Measurements from ENCODE around the gene NQO2.
"Not testable (repeated sequence)": the region's sequence is repeated elsewhere in the genome, so short reads cannot be mapped to it uniquely, and the experiment has no call there.

Gene NQO2

DNA sequence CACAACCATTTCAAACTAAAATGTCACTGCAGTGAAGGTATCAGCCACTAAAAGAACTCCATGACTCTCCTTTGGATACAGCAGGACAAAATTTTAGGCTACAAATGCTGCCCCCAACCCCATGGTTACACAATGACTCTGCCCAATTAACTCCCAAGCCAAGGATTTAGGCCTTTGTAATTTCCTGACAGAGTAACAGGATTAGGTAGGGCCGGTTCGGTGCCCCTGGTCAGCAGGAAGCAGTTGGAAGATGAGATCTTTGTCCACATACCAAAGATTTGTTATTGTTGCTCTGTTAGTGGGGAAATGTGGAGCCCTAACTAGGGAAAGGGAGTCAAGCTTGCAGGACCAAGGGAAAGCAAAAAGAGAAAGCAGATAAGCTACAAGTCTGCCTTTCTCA lies 41.9 kb downstream of the NQO2 start:
- DNase-seq (ENCODE audit: extremely low spot score), result no peak
- TF ChIP-seq LEF1 (IDR thresholded peaks at IDR 0.05; ENCODE audit: borderline replicate concordance) (no peak), HDGF (IDR thresholded peaks at IDR 0.05; ENCODE audit: borderline replicate concordance) (no peak), TARDBP (IDR thresholded peaks at IDR 0.05) (no peak), CTBP1 (IDR thresholded peaks at IDR 0.05; ENCODE audit: borderline replicate concordance) (no peak), L3MBTL2 (conservative IDR thresholded peaks at IDR 0.05) (no peak), ZNF384 (IDR thresholded peaks at IDR 0.05) (no peak), SP1 (IDR thresholded peaks at IDR 0.05) (no peak), NFRKB (IDR thresholded peaks at IDR 0.05) (no peak), FOXK2 (IDR thresholded peaks at IDR 0.05) (no peak), ELF4 (IDR thresholded peaks at IDR 0.05) (no peak), SUZ12 (IDR thresholded peaks at IDR 0.05) (no peak)
- ChIA-PET POLR2A (interaction anchor here (0.7 kb wide), 1 partner anchor 25 kb away, joined by 3 read pairs; no protein-coding TSS in a partner anchor), CTCF (interaction anchor here (0.6 kb wide), 1 partner anchor 43 kb away, joined by 3 read pairs; no protein-coding TSS in a partner anchor)

DNA sequence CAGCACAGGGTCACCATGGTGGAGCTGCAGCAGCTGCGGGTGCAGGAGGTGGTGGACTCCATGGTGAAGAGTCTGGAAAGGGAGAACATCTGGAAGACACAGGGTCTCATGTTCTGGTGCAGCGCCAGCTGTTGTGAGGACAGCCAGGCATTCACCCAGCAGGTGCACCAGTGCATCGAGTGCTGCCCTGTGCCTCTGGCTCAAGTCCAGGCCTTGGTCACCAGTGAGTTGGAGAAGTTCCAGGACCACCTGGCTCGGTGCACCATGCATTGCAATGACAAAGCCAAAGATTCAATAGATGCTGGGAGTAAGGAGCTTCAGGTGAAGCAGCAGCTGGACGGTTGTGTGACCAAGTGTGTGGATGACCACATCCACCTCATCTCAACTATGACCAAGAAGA lies 45.7 kb downstream of the NQO2 start:
- ChIA-PET CTCF (interaction anchor here (1.7 kb wide), 1 partner anchor 43 kb away, joined by 6 read pairs; no protein-coding TSS in a partner anchor), POLR2A (no interaction called here)
- TF ChIP-seq ELF4 (IDR thresholded peaks at IDR 0.05), result no peak
- TF ChIP-seq LEF1 (IDR thresholded peaks at IDR 0.05; ENCODE audit: borderline replicate concordance), result no peak
- no peak for TF ChIP-seq ZNF384 (IDR thresholded peaks at IDR 0.05)
- TF ChIP-seq ARNT (IDR thresholded peaks at IDR 0.05), result no peak
- TF ChIP-seq SUZ12 (IDR thresholded peaks at IDR 0.05), result no peak
- TF ChIP-seq FOXK2 (IDR thresholded peaks at IDR 0.05), result no peak
- DNase-seq (ENCODE audit: extremely low spot score), result no peak

DNA sequence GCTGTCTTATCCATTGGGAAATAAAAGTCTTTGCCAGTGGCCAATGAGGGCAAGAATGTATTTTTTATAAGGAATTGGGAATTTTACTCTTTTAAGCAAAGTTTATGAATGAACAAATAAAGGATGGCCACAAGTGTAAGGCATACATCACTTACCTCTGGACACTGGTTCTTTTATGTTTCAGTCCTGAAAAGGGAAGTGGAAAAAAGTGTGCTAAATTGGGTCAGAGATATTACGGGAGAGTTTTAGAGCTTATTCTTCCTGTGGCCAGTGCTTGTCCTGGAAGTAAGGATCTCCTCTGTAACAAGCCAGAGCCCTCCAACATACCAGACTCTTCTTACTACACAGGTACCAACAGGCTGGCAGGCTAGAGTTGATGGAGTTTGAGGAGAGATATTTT lies 46.1 kb downstream of the NQO2 start:
- no peak for DNase-seq (ENCODE audit: extremely low spot score)
- ChIA-PET POLR2A (interaction anchor here (1.0 to 1.1 kb wide), 2 partner anchors 22 to 45 kb away, joined by 3 read pairs; no protein-coding TSS in a partner anchor), CTCF (interaction anchor here (1.7 kb wide), 1 partner anchor 44 kb away, joined by 6 read pairs; no protein-coding TSS in a partner anchor)
- TF ChIP-seq SP1 (IDR thresholded peaks at IDR 0.05) (no peak), FOXK2 (IDR thresholded peaks at IDR 0.05) (no peak), ARNT (IDR thresholded peaks at IDR 0.05) (no peak), ELF4 (IDR thresholded peaks at IDR 0.05) (no peak), LEF1 (IDR thresholded peaks at IDR 0.05; ENCODE audit: borderline replicate concordance) (no peak), TARDBP (IDR thresholded peaks at IDR 0.05) (no peak), FOXA1 (IDR thresholded peaks at IDR 0.05) (no peak), L3MBTL2 (conservative IDR thresholded peaks at IDR 0.05) (no peak), ZNF384 (IDR thresholded peaks at IDR 0.05) (no peak)

DNA sequence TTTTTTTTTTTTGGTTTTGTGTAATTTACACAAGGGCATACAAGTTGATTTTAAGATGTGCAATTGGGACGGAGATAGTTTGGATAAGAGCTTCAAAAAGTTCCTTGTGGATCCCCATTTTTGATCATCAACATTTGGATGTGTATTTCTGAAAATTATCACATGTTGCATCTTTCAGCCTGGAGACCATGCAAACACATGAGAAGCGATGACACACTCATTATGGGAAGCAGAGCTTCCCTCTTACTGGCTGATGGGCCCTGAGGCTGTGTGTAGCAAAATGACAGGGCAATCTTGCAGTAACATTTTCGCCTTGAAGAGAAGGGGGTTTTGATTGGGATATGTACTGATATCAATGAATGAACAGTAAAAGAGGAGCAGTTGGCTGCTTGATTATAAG lies 46.6 kb downstream of the NQO2 start:
- ChIA-PET POLR2A (interaction anchor here (1.0 to 1.1 kb wide), 2 partner anchors 22 to 45 kb away, joined by 3 read pairs; no protein-coding TSS in a partner anchor), CTCF (interaction anchor here (1.7 kb wide), 1 partner anchor 44 kb away, joined by 6 read pairs; no protein-coding TSS in a partner anchor)
- TF ChIP-seq ELF4 (IDR thresholded peaks at IDR 0.05), result no peak
- TF ChIP-seq LEF1 (IDR thresholded peaks at IDR 0.05; ENCODE audit: borderline replicate concordance), result no peak
- no peak for TF ChIP-seq BHLHE40 (IDR thresholded peaks at IDR 0.05; ENCODE audit: borderline replicate concordance)
- TF ChIP-seq HDGF (IDR thresholded peaks at IDR 0.05; ENCODE audit: borderline replicate concordance), result no peak
- no peak for TF ChIP-seq NFRKB (IDR thresholded peaks at IDR 0.05)
- DNase-seq (ENCODE audit: extremely low spot score), result no peak

DNA sequence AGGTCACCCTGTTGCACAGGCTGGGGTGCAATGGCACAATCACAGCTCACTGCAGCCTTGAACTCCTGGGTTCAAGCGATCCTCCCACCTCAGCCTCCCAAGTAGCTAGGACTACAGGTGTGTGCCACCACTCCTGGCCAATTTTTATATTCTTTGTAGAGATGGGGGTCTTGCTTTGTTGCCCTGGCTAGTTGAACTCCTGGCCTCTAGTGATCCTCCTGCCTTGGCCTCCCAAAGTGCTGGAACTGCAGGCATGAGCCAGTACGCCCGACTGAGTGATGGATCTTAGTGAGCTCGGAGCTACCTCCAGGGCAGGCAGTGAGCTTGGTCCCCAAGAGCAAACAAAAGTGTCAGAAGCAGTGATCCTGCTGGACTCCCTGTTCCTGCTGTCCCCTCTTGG lies 48.3 kb downstream of the NQO2 start:
- DNase-seq (ENCODE audit: extremely low spot score); POLR2A ChIA-PET: not testable (repeated sequence)
- CTCF ChIA-PET, result interaction anchor here (1.0 kb wide), 1 partner anchor 49 kb away, joined by 4 read pairs; the partner anchor contains the start of gene NQO2

DNA sequence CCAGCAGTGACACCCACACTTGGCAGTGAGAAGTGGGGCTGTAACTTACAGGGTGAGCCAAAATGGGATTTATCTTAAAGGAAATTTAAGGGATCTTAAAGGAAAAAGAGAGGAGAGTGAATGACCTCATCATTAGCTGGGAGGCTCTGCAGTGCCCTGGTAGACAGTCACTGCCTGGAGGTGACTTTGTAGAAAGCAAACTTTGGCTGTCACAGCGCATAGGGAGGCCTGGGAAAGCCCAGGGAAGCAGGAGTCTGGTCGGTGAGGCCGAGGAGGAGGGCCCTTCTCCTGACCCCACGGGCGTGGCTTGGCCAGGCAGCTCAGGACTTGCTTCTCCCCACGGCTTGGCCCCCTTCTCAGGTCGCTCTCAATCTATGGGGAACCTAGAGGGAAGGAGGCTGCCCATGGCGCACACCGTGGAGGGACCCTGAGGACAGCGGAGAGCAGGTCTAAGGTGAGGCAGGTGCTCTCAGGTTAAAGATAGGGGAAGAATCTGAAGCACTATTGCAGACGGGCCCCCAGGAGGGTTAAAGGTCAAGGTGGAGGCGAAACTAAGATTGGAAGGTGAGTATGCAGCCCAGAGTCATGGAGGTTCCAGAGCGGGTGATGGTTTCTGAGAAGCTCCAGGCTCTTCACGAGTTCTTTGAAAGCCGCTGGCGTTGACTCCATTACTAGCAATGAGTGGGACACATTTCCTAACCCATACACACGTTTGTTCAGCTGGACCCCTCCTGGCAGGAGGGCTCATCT lies 53.0 kb downstream of the NQO2 start:
- CTCF ChIA-PET, result no interaction called here
- no peak for DNase-seq (ENCODE audit: extremely low spot score)
- TF ChIP-seq SP1 (IDR thresholded peaks at IDR 0.05), result no peak
- no peak for TF ChIP-seq CTBP1 (IDR thresholded peaks at IDR 0.05; ENCODE audit: borderline replicate concordance)
- no peak for TF ChIP-seq ARNT (IDR thresholded peaks at IDR 0.05)
- TF ChIP-seq, protein P1, sequence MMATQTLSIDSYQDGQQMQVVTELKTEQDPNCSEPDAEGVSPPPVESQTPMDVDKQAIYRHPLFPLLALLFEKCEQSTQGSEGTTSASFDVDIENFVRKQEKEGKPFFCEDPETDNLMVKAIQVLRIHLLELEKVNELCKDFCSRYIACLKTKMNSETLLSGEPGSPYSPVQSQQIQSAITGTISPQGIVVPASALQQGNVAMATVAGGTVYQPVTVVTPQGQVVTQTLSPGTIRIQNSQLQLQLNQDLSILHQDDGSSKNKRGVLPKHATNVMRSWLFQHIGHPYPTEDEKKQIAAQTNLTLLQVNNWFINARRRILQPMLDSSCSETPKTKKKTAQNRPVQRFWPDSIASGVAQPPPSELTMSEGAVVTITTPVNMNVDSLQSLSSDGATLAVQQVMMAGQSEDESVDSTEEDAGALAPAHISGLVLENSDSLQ (IDR thresholded peaks at IDR 0.05), result no peak
- TF ChIP-seq FOXA1 (IDR thresholded peaks at IDR 0.05), result no peak
- no peak for TF ChIP-seq HDGF (IDR thresholded peaks at IDR 0.05; ENCODE audit: borderline replicate concordance)
- no peak for TF ChIP-seq FOXK2 (IDR thresholded peaks at IDR 0.05)
- no peak for TF ChIP-seq ELF4 (IDR thresholded peaks at IDR 0.05)
- no peak for TF ChIP-seq ZNF384 (IDR thresholded peaks at IDR 0.05)
- TF ChIP-seq TARDBP (IDR thresholded peaks at IDR 0.05), result no peak
- no peak for TF ChIP-seq LEF1 (IDR thresholded peaks at IDR 0.05; ENCODE audit: borderline replicate concordance)
- no peak for TF ChIP-seq FOXM1 (IDR thresholded peaks at IDR 0.05; ENCODE audit: borderline replicate concordance)
- TF ChIP-seq SUZ12 (IDR thresholded peaks at IDR 0.05), result no peak
- TF ChIP-seq L3MBTL2 (conservative IDR thresholded peaks at IDR 0.05), result no peak
- no peak for TF ChIP-seq NFRKB (IDR thresholded peaks at IDR 0.05)
- no peak for TF ChIP-seq BHLHE40 (IDR thresholded peaks at IDR 0.05; ENCODE audit: borderline replicate concordance)
- POLR2A ChIA-PET, result interaction anchor here (1.1 kb wide), 1 partner anchor 11 kb away, joined by 3 read pairs; no protein-coding TSS in a partner anchor

DNA sequence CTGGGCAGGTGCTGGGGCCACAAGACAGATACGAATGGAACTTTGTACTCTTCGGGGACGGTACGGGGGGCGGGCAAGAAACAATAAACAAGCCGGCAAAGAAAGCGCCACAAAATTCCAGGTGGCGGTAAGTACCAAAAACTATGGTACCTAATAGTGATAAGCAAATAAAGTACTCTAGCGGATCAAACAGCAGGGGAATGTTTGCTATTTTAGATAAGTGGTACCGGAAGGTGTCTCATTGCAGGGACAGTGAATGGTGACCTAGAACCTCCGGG lies 53.5 kb downstream of the NQO2 start:
- CTCF ChIA-PET, result no interaction called here
- POLR2A ChIA-PET, result interaction anchor here (1.1 kb wide), 1 partner anchor 11 kb away, joined by 3 read pairs; no protein-coding TSS in a partner anchor
- TF ChIP-seq LEF1 (IDR thresholded peaks at IDR 0.05; ENCODE audit: borderline replicate concordance) (no peak), ELF4 (IDR thresholded peaks at IDR 0.05) (no peak), ZNF384 (IDR thresholded peaks at IDR 0.05) (no peak), SP1 (IDR thresholded peaks at IDR 0.05) (no peak), CTBP1 (IDR thresholded peaks at IDR 0.05; ENCODE audit: borderline replicate concordance) (no peak), BHLHE40 (IDR thresholded peaks at IDR 0.05; ENCODE audit: borderline replicate concordance) (no peak)
- DNase-seq (ENCODE audit: extremely low spot score), result no peak

DNA sequence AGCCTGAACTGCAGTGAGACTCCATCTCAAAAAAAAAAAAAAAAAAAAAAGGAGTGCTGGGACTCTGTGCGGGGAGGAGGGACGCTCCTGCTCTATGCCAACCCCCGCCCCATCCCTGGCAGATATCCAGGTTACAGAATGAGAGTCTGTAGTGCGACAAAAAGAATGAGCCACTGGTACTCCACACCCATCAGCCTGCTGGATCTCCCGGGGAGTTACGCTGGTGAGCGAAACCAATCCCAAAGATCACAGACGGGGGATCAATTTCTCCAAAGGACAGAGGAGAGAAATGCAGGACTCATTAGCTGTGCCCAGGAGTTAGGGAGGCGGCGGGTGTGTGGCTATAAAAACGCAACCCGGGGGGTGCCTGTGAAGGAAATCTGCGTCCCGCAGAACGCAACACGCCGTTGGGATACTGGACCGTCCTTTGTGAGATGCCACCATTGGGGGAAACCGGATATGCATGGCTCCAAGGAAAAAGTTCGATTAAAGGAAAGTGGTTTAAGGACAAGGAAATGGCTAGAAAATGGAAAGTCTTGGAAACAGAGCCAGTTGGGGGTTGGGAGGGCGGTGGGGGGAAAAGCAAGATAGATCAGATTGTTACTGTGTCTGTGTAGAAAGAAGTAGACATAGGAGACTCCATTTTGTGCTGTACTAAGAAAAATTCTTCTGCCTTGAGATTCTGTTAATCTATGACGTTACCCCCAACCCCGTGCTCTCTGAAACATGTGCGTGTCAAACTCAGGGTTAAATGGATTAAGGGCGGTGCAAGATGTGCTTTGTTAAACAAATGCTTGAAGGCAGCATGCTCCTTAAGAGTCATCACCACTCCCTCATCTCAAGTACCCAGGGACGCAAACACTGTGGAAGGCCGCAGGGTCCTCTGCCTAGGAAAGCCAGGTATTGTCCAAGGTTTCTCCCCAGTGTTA lies 54.8 kb downstream of the NQO2 start:
- POLR2A ChIA-PET; DNase-seq (ENCODE audit: extremely low spot score): not testable (repeated sequence)
- CTCF ChIA-PET, result interaction anchor here (0.7 kb wide), 1 partner anchor 53 kb away, joined by 3 read pairs; no protein-coding TSS in a partner anchor

DNA sequence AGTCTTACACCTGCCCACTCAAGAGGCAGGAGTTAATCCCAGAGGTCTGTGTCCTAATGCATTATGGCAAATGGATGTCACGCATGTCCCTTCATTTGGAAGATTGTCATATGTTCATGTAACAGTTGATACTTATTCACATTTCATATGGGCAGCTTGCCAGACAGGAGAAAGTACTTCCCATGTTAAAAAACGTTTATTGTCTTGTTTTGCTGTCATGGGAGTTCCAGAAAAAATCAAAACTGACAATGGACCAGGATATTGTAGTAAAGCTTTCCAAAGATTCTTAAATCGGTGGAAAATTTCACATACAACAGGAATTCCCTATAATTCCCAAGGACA lies 55.4 kb downstream of the NQO2 start:
- CTCF ChIA-PET; DNase-seq (ENCODE audit: extremely low spot score); POLR2A ChIA-PET: not testable (repeated sequence)
